ENCODE data around the gene TMEM200C. TPM values are rescaled to one million over a fixed set of nuclear protein-coding genes. Genes with fewer than 3 reads are reported as not detected.

TMEM200C gene
- total RNA-seq, 2 donors from 2014 or later, result 0.50 to 3.4 TPM

DNA sequence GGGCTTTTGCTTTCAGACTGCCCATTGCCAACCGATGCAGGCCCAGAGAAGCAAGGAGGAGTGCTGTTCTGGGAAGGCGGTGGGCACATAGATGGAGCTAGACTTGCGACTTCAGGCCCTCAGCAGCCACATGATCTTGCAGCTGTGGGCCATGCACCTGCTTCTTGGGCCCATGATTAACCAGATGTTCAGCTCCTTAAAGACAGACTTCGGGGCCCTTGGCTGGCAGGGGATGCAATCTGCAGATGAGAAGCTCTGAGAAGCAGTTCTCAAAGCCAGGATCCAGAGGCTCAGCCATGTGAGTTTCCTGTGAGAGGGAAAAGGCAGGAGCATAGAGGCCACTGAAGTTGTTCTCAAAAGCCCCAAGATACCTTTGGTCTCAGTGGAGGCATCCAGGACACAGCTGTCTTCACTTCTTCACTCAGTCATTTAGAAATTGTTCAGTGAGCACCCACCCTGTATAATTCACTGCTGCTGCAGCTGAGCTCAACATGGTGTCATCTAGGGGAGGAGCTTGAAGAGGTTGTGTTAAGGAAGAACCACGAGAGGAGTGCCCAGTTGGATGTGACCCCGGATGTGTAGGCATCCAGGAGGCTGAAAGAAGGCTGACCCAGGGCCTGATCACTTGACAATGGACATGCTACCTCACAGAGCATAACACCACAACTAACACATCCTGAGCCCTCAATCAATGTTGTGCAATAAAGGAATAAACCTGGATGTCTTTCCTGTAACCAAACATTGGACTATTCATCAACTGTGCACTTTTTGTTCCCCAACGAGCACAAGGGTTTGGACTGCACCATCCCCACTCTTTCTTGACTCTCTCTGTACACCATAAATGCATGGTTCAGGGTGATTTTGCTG is 44.7 kb upstream of the TMEM200C start:
- TF ChIP-seq POLR2A (IDR thresholded peaks at IDR 0.05) (no peak), POLR2AphosphoS5 (IDR thresholded peaks at IDR 0.05) (no peak)
- TF ChIP-seq, protein P1, sequence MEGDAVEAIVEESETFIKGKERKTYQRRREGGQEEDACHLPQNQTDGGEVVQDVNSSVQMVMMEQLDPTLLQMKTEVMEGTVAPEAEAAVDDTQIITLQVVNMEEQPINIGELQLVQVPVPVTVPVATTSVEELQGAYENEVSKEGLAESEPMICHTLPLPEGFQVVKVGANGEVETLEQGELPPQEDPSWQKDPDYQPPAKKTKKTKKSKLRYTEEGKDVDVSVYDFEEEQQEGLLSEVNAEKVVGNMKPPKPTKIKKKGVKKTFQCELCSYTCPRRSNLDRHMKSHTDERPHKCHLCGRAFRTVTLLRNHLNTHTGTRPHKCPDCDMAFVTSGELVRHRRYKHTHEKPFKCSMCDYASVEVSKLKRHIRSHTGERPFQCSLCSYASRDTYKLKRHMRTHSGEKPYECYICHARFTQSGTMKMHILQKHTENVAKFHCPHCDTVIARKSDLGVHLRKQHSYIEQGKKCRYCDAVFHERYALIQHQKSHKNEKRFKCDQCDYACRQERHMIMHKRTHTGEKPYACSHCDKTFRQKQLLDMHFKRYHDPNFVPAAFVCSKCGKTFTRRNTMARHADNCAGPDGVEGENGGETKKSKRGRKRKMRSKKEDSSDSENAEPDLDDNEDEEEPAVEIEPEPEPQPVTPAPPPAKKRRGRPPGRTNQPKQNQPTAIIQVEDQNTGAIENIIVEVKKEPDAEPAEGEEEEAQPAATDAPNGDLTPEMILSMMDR (IDR thresholded peaks at IDR 0.05), result no peak
- 91% methylated on average over 7 of the region's 7 CpGs for WGBS
- no peaks in the 10 kb centered on the region for H3K36me3 ChIP-seq
- H3K27ac ChIP-seq, result no peak overlapping the region
- no peak overlapping the region for H3K4me3 ChIP-seq
- no peaks in the 10 kb centered on the region for H3K27me3 ChIP-seq (replicated peaks; ENCODE audit: insufficient read depth)
- intact Hi-C loops (cut with DNase I), result no loop called here
- no peaks in the 10 kb centered on the region for H3K4me1 ChIP-seq (replicated peaks)
- no peaks in the 10 kb centered on the region for H3K9me3 ChIP-seq
- no peak for DNase-seq (ENCODE audit: low spot score)

DNA sequence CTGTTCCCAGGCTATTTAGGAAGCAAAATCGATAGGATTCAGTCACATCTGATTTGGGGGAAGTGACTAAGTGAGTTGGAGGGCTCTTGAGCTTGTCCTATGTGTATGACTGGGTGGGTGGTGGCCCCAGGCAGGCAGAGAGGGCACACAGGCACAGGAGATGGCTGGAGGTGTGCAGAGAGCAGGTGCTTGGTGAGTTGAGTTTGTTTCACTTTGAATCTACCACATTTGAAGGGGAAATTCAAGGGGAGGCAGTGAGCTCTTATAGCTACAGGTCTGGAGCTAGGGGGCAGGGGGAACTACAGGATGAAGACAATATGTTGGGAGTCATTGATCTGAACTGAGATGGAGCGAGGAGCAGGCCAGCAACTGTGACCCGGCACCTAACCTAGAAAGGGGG is 42.5 kb upstream of the TMEM200C start:
- intact Hi-C loops (cut with DNase I), result no loop called here
- H3K9me3 ChIP-seq, result no peaks in the 10 kb centered on the region
- H3K4me1 ChIP-seq (replicated peaks), result no peaks in the 10 kb centered on the region
- no peaks in the 10 kb centered on the region for H3K36me3 ChIP-seq
- no peak overlapping the region for H3K4me3 ChIP-seq
- DNase-seq (ENCODE audit: low spot score), result no peak
- TF ChIP-seq POLR2AphosphoS5 (IDR thresholded peaks at IDR 0.05) (no peak), POLR2A (IDR thresholded peaks at IDR 0.05) (no peak)
- TF ChIP-seq, protein P1 (IDR thresholded peaks at IDR 0.05), result no peak
- no peaks in the 10 kb centered on the region for H3K27me3 ChIP-seq (replicated peaks; ENCODE audit: insufficient read depth)
- WGBS, result 84% methylated on average over 3 of the region's 3 CpGs
- H3K27ac ChIP-seq, result no peak overlapping the region

DNA sequence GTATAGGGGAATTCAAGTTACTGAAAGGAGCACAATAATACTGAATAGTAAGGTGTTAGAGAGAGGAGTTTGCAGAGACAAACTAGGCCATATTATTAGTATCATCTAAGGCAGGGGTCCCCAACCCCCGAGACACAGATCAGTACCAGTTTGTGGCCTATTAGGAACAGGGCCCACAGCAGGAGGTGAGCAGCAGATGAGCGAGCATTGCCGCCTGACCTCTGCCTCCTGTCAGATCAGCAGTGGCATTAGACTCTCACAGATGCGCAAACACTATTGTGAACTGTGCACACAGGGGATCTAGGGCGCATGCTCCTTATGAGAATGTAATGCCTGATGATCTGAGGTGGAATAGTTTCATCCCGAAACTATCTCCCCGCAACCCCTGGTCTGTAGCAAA is 41.8 kb upstream of the TMEM200C start:
- intact Hi-C loops (cut with DNase I), result no loop called here
- TF ChIP-seq, protein P1 (IDR thresholded peaks at IDR 0.05), result no peak
- TF ChIP-seq POLR2A (IDR thresholded peaks at IDR 0.05), result no peak
- TF ChIP-seq POLR2AphosphoS5 (IDR thresholded peaks at IDR 0.05), result no peak
- Histone ChIP-seq H3K27ac (no peak overlapping the region), H3K27me3 (replicated peaks; ENCODE audit: insufficient read depth) (no peaks in the 10 kb centered on the region), H3K36me3 (no peaks in the 10 kb centered on the region), H3K9me3 (no peaks in the 10 kb centered on the region), H3K4me3 (no peak overlapping the region), H3K4me1 (replicated peaks) (no peaks in the 10 kb centered on the region)
- 94% methylated on average over 7 of the region's 7 CpGs for WGBS
- DNase-seq (ENCODE audit: low spot score), result no peak

DNA sequence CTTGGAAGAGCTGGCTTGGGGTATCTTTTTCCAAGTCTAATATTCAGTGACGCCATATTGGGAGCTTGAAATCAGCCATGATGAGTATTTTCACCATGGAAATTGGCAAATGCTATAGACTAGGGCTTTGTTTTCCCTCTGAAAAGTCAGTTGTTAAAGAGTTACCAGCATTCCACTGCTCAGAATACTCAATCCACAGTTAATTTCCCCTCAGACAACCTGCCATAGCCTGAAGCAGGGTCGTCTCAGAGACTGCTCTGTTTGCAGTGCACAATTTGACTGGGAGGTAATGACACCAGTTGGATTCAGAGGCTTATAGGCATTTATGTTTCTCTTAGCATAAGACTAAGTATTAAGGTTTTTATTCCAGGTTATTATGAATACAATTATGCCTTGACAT is 35.5 kb upstream of the TMEM200C start:
- no peaks in the 10 kb centered on the region for H3K27me3 ChIP-seq (replicated peaks; ENCODE audit: insufficient read depth)
- no peak overlapping the region for H3K27ac ChIP-seq
- DNase-seq (ENCODE audit: low spot score), result no peak

More for the DNA sequence above, 35.5 kb upstream of the TMEM200C start:
- WGBS, result 62% methylated on average over 2 of the region's 2 CpGs
- intact Hi-C loops (cut with DNase I), result no loop called here
- Histone ChIP-seq H3K9me3 (no peaks in the 10 kb centered on the region), H3K4me1 (replicated peaks) (no peaks in the 10 kb centered on the region), H3K4me3 (no peak overlapping the region), H3K36me3 (no peaks in the 10 kb centered on the region)
- TF ChIP-seq POLR2AphosphoS5 (IDR thresholded peaks at IDR 0.05) (no peak), POLR2A (IDR thresholded peaks at IDR 0.05) (no peak)
- TF ChIP-seq, protein P1 (IDR thresholded peaks at IDR 0.05), result no peak

Data from prostate gland (tissue), 2 donors.